Muscle of back (tissue), 11 donors: ENCODE measurements around the gene TNNT3. TPM values are rescaled to one million over a fixed set of nuclear protein-coding genes. Genes with fewer than 3 reads are reported as not detected.
"Not testable (repeated sequence)": the region's sequence is repeated elsewhere in the genome, so short reads cannot be mapped to it uniquely, and the experiment has no call there.

Source experiments
- DNase-seq, 3 donors: peaks; one replicate each; pipeline versions ENCODE4 v3.0.0 to v3.0.0-alpha.2; 2013
- polyA plus RNA-seq, 10 donors: library from polyadenylated mRNA; unstranded; fragments of 120-200 nt; gene quantifications; one replicate each; pipeline ENCODE4 v1.2.1, GENCODE V29; 2013; ENCODE audit not compliant: insufficient read length in 10 of 10

Gene TNNT3
- polyA plus RNA-seq, 10 donors: 2,439 to 8,197 (median 6,821) TPM

DNA sequence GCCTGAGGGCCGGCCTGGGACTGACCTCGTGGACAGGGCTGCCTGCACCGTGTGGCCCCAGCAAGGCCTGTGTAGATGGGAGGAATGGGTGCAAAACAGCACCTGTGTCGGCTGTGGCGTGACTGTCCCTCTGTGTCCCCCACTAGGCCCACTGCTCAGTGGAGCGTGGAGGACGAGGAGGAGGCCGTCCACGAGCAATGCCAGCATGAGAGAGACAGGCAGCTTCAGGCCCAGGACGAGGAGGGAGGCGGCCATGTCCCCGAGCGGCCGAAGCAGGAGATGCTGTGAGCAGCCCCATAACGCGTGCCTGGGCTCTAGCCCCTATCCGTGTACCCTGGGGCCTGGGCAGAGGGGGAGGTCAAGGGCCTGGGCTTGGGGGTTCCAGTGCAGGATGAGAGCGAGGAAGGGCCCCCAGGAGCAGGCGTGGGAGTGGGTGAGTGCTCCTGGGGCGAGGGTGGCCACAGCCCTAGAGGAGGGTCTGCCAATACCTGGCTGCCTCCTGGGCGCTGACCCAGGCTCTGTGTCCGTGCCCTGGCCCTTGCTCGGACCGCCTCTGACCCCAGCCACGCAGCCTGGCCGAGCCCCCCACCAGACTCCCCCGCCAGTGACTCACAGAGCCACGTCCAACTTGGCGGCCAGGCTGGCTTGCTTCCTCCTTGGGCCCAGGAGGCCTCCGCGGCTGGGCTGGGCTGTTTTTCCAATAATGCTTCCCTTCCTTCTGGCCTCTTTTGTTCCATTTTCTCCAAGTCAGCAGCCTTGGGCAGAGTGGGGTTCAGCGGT, 39.4 kb upstream of the TNNT3 start:
- peak; percentile 50 to 94 (median 88) for DNase-seq

DNA sequence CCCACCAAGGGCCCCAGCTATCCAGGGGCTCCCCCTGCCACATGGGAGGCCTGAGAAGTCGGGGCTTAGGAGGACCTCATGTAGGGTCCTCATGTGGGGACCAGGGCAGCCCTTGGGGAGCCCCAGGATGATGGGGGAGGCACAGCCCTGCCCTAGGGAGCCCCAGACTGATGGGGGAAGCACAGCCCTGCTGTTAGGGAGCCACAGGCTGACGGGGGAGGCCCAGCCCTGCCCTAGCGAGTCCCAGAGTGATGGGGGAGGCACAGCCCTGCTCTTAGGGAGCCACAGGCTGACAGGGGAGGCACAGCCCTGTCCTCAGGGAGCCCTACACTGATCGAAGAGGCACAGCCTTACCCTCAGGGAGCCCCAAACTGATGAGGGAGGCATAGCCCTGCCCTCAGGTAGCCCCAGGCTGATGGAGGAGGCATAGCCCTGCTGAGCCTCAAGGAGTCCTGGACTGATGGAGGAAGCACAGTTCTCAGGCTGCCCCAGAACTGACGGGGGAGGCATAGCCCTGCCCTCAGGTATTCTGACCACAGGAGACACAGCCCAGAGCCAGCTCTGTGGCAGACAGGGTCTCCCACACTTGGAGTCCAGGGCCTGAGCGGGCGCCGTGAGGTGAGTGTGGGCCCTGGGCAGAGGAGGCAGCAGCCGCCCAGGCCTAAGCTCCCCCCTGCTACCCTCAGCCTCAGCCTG, 38.6 kb upstream of the TNNT3 start:
- peak in 1 of 3 donors; percentile 78 for DNase-seq

DNA sequence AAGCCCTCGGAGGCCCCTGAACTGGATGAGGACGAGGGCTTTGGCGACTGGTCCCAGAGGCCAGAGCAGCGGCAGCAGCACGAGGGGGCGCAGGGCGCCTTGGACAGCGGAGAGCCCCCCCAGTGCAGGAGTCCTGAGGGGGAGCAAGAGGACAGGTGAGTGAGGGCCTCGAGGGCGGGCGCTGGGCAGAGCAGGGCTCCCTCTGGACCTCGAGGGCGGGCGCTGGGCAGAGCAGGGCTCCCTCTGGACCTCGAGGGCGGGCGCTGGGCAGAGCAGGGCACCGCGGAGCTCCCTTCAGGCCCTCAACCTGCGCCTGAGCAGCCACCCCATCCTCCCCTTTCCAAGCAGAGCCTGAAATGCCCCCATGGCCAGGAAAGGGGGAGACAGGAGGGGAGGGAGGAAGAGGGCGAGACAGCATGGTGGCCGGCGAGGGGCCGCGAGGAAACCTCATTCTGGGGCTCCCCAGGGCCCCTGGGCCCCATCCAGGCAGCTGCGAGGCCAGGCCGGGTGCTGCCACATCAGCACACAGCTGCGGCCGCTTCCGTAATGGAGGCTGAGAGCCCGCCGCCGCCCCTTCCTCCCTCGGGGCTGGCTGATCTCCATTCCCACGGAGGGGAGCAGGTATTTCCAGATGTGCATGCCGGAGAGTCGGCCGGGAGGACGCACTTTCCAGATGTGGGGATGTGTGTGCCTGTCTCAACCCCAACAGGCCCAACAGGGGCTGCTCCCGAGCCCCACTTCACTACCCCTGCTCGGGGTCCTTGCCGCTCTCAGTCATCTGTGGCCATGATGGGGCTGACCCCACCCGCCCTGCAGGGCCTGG, 37.9 kb upstream of the TNNT3 start:
- peak; percentile 60 to 97 (median 88) for DNase-seq

DNA sequence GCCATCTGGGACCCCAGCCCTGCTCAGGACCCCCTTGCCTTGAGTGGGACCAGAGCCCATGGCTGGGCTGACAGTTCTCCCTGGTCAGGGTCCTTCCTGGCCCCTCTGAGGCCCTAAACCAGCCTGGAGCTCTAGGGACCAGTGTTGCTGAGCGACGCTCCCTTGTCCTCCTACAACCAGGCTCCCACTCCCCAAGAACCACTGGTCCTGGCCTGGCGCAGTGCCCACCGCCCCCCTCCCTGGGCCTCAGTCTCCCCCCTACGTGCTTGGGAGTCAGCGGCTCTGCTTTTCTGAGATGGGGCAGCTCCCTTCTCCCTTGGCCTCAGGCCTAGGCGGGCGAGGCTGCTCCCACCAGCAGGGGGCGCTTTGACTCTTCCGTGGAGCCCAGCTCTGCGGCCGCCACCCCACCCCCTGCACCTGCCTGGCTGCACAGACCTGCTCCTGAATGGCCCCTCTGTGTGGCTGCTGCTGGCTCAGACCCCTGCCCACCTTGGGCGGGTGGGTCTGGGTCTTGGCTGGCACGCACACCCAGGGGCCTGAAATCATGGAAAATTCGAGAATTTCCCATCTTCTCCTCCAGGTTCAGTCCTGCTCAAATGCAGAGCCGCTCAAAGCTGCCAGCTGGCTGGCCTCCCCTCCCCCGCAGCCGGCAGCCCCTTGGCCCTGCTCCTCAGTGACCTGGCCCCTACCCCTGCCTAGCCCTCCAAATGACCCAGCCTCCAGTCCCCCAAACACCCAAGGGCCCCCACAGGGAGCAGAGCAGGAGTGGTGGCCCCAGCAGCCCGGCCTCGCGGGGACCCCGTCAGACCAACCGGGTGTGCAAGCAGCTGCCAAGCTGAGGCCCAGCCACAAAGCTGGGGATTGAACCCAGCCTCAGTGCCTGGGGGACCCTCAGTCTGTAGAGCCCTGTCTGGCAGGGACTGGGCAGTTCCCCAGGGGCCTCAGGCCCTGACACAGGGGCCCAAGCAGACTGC, 37.0 kb upstream of the TNNT3 start:
- peak; percentile 85 to 97 (median 95) for DNase-seq

DNA sequence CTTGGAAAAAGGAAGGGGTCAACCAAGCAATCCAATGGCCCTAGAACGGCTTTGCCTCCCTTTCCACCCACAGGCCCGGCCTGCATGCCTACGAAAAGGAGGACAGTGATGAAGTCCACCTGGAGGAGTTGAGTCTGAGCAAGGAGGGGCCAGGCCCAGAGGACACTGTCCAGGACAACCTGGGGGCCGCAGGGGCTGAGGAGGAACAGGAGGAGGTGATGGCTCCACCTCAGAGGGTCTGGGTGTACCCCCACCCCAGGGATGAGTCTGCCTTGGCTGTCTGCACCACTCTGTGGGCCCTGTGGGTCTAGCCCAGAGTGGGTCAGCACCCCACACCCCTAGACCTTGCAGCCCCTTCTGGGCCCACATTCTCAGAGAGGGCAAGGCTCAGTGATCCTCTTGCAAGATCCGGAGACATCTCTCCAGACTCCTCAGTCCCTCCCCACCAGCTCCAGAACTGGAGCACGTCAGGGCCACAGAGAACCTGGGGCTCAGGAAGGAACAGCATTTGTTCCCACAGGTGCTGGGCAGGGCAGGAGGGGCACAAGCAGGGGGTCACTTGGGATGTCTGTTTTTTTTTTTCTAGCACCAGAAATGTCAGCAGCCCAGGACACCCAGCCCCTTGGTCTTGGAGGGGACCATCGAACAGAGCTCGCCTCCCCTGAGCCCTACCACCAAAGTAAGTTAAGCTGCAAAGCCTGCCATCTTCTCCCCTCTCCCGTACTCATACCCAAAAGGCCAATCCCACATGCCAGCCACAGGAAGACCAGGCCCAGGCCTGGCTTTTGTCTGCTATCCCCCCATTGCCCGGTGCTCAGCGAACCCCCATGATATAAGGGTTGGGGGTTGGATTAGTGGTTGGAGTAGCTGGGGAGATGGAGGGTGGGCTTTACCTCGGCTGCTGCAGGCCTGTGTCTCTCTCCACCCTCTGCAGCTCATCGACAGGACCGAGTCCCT, 35.9 kb upstream of the TNNT3 start:
- no peak for DNase-seq

DNA sequence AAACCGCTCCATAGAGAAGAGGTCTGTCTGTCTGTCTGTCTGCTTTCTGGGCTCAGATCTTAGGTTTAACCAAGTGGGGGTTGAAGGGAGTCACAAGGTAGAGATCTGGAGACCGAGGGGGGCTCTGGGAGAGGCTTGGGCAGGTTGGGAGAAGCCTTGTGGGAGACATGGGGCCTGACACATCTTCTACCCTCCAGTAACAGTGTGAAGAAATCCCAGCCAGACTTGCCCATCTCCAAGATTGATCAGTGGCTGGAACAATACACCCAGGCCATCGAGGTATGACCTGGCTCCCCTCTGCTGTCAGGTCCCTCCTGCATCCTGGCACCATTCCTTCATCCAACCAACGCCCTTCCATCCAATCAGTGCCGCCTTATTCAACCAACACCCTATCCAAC, 35.2 kb upstream of the TNNT3 start:
- DNase-seq: no peak

DNA sequence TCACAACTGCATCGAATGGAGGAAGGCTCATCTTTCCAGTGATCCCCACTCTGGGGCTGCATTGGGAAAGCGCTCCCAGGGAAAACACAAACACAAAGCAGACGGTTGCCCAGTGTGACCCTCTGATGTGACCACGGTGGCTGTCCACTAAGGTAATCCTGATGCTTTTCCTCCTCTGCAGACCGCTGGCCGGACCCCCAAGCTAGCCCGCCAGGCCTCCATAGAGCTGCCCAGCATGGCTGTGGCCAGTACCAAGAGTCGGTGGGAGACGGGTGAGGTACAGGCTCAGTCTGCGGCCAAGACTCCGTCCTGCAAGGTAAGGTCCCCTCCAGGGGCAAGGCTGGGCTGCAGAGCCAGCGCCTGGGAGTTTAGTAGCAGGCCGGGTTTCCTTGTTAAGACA, 33.0 kb upstream of the TNNT3 start:
- not testable (repeated sequence) for DNase-seq

DNA sequence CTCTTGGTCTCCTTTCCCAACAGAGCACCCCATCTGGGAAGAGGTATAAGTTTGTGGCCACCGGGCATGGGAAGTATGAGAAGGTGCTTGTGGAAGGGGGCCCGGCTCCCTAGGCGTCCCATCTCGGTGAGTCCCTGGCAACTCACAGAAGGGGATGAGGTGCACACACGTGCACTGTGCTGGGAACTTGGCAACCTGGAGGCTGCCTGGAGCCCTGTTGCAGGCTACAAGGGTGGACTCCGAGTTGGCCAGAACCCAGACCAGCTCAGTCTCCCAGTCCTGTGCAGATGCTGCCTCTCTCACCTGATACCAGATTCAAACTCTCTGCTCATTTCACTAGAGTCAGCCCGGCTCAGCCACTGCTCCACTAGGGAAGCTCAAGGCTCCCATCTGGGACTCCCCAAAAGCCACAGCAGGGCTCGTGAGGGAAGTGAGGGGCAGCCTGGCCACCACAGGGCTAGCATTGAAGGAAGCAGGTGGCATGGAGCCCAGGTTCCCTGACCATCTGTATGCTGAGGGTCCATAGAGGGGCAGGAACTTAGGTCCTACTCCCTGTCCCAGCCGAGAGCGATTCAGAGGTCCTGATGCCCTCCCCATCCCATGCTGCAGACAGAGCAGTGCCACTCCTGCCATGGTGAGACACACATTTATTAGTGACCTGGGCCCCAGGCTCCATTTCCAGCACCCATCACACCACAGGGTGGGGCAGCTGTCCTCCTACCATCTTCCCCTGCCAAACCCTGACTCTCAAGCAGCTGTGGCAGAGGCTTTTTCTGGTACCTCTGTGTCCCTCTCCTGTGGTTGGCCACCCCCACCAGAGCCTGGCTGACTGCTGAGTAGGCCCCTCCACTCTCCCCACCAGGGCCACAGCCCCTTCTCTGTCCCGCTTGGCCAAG, 31.8 kb upstream of the TNNT3 start:
- peak in 1 of 3 donors; percentile 11 for DNase-seq

DNA sequence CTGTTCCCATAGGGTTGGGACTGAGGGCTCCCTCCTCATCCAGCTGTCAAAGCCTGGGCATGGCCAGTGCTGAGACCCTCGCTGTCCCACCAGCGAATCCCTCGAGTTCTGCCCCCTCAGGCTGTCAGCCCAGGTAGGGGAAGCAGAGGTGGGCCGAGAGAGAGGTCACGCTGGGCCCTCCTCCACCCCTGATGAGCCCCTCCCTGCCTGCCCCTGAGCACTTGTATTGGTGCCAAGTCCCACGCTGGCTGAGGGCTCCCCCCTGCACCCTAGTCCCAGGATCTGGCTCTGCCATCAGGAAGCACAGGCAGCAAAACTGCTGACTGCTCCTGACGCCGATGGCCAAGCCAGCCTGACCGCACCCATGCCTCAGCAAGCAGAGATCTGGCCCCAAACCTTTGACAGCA, 31.2 kb upstream of the TNNT3 start:
- peak in 1 of 3 donors; percentile 32 for DNase-seq

DNA sequence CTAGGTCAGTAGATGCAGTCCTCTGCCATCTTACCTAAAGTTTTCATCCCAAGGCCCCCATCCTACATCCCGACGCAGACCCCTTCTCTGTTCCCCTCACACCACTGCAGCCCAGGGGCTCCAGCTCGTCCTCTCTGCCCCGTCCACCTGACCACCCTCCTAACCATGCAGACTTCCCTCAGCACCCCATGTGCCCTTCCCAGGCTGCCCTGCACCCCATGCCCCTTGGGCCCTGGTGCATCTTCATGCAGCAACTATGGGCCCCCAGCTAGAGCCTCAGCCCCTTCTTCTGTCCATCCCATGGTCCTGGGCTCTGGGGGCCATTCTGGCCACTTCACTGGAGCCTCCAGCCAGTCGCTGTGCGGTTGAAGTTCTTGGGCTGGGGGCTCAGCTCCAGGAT, 30.7 kb upstream of the TNNT3 start:
- no peak for DNase-seq

DNA sequence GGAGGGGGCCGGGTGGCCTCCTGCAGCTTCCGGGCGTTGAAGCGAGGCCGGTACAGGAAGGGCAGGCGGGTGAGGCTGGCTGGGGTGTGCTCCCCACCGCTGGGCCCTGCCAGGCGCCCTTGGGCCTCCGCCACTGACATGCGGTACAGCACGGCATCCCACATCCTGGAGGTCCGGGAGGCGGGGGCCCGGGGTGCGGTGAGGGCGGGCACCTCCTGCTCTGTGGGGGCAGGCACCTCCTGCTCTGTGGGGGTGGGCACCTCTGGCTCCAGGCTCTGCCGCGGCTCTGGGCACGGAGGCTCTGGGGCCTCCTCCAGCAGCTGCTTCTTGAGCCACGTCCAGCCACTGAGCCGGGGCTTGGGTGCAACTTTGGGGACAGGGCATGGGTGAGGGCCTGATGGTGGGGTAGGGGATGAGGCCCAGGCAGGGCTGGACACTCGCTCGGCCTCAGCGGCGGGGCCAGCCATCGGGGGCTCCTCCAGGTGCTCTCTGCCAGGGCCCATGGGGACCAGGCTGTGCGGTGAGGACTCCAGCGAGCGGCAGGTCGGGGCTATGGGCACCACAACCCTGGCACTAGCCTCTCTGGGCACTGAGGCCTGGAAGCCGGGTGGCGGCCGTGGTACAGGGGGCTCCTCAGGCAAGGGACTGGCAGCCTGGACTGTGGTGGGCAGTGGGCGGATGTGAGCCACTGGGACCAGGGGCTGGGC, 30.1 kb upstream of the TNNT3 start:
- DNase-seq: no peak

DNA sequence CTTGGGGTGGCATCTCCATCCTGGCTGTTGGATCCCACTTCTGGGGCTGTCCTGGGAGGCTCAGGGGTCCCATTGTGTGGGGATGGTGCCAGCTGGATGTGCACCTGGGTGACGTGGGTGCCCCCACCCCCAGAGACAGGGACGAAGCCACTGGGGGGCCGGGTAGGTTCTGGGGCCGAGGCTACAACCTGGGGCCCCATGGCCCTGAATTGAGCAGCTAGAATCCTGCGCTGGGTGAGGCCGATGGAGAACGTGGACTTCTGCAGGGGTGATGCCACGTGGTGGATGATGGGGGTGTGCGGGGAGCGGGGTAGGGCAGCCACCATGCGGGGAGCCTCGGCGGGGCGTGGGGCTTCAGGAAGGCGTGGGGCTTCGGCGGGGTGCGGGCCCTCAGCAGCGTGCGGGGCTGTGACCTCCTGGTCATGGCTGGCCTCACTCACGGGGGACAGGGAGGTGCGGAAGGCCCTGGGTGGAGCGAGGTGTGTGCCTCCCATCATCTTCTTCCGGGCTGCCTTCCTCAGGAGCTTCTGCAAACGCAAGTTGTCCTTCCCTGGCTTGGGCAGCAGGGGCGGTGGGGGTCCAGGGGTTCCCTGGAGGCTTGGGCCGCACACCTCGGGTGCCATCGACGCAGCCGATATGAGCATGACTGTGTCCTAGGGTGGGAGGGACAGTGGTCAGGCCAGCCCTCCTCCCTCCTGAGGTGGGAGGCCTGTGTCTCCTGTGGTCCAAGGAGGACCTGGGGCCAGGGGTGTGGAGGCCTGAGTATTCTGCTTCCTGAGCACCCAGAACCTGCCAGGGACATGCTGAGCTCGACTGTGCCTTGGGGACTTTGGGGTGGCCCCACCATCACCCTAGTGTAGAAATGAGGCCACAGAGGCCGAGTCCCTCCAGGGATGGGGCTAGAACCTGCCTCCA, 29.3 kb upstream of the TNNT3 start:
- DNase-seq: peak in 1 of 3 donors; percentile 9

DNA sequence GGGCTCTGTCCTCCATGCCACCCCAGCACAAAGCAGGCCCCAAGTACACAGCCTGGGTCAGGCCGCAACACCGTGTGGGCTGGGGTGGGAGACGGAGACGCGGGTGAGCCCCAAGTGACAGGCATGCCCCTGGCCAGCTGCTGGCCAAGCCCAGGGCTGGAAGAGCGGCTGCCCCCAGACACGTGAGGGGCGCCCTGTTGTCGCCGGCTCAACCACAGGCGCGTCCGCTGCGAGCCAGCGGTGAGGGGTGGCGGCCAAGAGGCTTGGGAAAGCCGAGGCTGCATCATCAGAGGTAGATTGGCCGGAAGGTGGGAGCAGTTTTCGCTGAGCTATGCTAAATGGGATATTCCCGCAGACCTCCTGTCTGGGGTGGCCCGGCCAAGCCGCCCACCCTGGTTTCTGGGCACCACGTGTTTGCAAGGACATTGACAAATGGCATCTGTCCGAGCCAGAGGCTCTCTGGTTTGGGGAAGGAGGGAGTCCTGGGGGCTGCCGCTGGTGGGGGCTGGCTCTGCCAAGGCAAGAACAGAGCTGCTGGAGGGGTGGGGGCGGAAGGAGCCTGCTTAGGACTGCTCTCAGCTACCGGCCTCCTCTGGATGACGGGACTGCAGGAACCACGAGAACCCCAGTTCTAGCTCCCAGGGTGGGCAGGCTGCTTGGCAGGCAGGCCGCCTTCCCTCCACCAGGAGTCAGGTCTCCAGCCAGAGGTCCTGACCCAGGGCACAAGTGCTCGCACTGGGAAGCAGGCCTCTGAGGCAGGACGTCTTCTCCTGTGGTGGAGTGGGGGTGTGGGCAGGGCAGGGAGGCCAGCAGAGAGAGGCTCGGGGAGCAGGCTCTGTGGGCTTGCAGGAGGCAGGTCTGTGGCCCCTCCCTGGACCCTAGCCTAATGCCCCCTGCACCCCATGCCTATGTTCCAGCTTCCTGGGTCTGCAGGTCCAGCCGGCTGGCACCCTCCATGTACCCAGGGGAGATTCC, 28.4 kb upstream of the TNNT3 start:
- DNase-seq: peak in 1 of 3 donors; percentile 41

DNA sequence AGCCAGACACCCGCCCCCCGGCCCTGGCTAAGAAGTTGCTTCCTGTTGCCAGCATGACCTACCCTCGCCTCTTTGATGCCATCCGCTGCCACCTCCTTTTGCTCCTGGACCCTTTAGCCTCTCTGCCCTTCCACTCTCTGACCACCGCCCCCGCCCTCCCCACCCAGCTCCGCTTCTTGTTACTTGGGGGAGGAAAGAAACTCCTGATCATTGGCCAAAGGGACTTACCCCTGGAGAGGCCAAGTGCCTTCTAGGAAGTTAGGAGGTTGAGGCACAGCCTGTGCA, 27.7 kb upstream of the TNNT3 start, which contains the start of gene PRR33:
TSS of gene PRR33 (minus strand) at position 65 of the 285 bp plus-strand sequence. CDS start 1,311 bp downstream, outside the sequence.
- no peak for DNase-seq

DNA sequence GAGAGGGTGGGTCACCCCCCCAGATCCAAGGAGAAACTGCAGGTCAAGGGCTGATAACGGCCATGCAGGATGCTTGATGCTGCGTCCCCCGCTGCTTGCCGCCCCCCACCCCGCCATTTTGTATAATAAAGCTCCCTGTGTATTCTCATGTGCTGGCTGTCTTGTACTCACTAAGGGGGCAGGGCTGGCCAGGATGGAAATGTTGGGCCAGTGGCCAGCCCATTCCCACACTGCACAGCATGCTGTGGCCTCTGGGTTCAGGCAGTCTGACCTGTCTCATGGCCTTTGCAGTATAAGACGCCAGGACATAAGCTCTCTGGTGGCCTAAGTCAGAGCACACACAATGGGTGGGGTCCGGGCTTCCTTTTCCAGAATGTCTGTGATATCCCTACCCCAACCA, 27.4 kb upstream of the TNNT3 start:
- peak in 1 of 3 donors; percentile 10 for DNase-seq

DNA sequence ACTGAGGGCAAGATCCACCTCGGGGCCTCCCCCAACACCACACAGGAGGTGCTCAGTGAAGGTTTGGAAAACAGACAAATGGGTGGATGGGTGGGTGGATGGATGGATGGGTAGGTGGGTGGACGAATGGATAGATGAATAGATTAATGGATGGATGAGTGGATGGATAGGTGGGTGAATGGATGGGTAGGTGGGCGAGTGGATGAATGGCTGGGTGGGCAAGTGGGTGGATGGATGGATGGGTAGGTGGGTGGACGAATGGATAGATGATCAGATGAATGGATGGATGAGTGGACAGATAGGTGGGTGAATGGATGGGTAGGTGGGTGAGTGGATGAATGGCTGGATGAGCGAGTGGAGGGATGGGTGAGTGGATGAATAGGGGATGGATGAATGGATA, 26.9 kb upstream of the TNNT3 start:
- DNase-seq: no peak
